ENCODE results near the gene CYP17A1. TPM values are rescaled to one million over a fixed set of nuclear protein-coding genes. Genes with fewer than 3 reads are reported as not detected.

CYP17A1 gene
- total RNA-seq, 1 donor from 2014 or later: not detected

DNA sequence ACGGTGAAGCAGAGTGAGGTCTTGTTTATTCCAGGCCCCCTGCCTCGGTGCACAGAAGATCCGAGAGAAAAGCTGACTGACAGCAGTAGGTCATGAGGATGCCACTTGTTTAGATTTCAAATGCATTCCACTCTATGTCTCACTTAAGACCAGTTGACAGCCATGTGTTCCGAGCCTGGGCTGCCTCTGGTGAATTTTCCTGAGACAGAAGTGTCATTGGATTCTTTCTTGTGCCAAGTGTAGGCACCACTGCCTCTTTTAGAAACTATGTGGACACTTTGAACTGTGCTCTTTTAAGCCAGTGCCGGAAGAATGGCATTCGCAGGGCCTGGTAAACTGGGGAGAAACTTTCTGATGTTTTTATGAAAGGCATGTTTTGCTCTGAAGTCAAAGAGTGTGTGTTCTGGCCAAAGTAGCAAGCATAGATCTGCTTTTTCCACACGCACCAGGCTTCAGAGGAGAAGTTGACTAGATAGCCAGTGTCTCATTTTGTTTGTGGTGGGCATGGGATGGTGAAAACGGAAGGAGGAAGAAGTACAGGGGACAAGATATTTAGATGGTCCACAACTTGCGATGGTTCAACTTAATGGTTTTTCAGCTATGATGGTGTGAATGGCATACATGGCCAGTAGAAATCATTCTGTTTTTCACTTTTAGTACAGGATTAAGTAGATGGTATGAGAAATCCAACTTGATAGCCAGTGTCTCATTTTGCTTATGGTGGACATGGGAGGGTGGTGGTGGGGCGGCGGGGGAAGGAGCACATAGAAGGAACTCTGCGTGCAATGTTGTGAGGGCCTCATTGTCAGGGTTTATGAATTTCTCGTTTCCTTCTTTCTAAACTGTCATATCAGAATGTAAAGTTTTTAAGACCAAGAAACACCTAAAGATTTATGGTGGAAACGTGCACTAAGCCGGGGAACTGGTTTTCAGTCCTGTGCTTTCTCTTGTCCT, 41.5 kb downstream of the CYP17A1 start:
- TF ChIP-seq EZH2phosphoT487 (IDR thresholded peaks at IDR 0.05) (no peak), EZH2 (IDR thresholded peaks at IDR 0.05) (no peak)
- TF ChIP-seq, protein P1, sequence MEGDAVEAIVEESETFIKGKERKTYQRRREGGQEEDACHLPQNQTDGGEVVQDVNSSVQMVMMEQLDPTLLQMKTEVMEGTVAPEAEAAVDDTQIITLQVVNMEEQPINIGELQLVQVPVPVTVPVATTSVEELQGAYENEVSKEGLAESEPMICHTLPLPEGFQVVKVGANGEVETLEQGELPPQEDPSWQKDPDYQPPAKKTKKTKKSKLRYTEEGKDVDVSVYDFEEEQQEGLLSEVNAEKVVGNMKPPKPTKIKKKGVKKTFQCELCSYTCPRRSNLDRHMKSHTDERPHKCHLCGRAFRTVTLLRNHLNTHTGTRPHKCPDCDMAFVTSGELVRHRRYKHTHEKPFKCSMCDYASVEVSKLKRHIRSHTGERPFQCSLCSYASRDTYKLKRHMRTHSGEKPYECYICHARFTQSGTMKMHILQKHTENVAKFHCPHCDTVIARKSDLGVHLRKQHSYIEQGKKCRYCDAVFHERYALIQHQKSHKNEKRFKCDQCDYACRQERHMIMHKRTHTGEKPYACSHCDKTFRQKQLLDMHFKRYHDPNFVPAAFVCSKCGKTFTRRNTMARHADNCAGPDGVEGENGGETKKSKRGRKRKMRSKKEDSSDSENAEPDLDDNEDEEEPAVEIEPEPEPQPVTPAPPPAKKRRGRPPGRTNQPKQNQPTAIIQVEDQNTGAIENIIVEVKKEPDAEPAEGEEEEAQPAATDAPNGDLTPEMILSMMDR (IDR thresholded peaks at IDR 0.05): no peak
- Histone ChIP-seq H3F3A (ENCODE audit: low read depth) (no peaks in the 10 kb centered on the region), H3K9me3 (ENCODE audit: low read depth) (no peaks in the 10 kb centered on the region), H3K36me3 (no peaks in the 10 kb centered on the region), H3K4me2 (no peak overlapping the region), H4K20me1 (ENCODE audit: low read depth) (peaks cover 5% of the 10 kb centered on the region), H3K4me3 (no peak overlapping the region), H3K9ac (no peak overlapping the region), H3K4me1 (peaks cover 5% of the 10 kb centered on the region), H3K79me2 (ENCODE audit: low read depth) (no peaks in the 10 kb centered on the region), H3K27me3 (no peaks in the 10 kb centered on the region), H3K27ac (no peak overlapping the region), H2AFZ (replicated peaks) (no peak overlapping the region)
- Mint-ChIP-seq H3K27me3 (ENCODE audit: insufficient read depth, low read depth) (peaks cover 4% of the 10 kb centered on the region), H3K27ac (no peak overlapping the region), H3K9me3 (no peaks in the 10 kb centered on the region), H3K4me3 (no peak overlapping the region), H3K36me3 (peaks cover 13% of the 10 kb centered on the region), H3K4me1 (peaks cover 40% of the 10 kb centered on the region)
- no peak for DNase-seq (ENCODE audit: low spot score)

DNA sequence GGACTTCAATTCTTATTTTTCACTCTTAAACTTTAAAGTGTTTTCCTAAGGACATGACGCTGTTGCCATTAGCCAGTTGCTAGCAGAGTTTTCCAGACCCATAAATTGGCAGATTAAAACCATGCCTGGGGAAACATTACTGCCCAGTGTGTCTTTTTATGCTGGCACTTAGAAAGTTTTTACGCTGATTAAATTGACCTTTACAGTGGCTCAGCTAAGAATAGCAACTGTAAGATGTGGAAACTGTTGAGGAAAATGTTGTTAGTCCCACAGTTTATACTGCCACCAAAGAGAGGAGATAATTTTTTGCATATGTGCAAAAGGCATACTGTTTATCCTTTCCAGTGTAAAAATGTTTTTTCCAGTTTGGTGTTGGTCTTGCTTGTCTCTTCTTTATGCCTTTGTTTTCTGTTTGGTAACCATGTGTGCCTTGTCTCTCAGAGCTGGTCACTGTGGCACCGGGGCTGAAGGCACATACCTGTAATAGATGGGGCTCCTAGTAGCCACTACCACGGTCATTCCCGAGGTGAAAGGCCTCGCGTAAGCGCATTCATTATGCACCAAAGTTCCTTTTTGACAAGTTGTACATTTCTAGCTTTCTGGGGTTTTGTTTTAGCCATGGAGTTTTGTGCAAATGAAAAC, 45.3 kb downstream of the CYP17A1 start:
- peaks cover 5% of the 10 kb centered on the region for H4K20me1 ChIP-seq (ENCODE audit: low read depth)
- Mint-ChIP-seq H3K27ac (no peak overlapping the region), H3K27me3 (ENCODE audit: insufficient read depth, low read depth) (peaks cover 4% of the 10 kb centered on the region), H3K36me3 (peaks cover 7% of the 10 kb centered on the region), H3K4me3 (no peak overlapping the region), H3K4me1 (peaks cover 30% of the 10 kb centered on the region), H3K9me3 (peaks cover 4% of the 10 kb centered on the region)
- no peaks in the 10 kb centered on the region for H3F3A ChIP-seq (ENCODE audit: low read depth)
- no peaks in the 10 kb centered on the region for H3K9me3 ChIP-seq (ENCODE audit: low read depth)
- H3K27ac ChIP-seq: no peak overlapping the region
- H3K4me2 ChIP-seq: no peak overlapping the region
- no peak for TF ChIP-seq EZH2 (IDR thresholded peaks at IDR 0.05)
- TF ChIP-seq EZH2phosphoT487 (IDR thresholded peaks at IDR 0.05): no peak
- TF ChIP-seq, protein P1 (IDR thresholded peaks at IDR 0.05): no peak
- H2AFZ ChIP-seq (replicated peaks): no peak overlapping the region
- H3K36me3 ChIP-seq: no peaks in the 10 kb centered on the region
- H3K9ac ChIP-seq: no peak overlapping the region
- H3K4me1 ChIP-seq: no peaks in the 10 kb centered on the region
- no peaks in the 10 kb centered on the region for H3K79me2 ChIP-seq (ENCODE audit: low read depth)
- no peak for DNase-seq (ENCODE audit: low spot score)
- no peak overlapping the region for H3K4me3 ChIP-seq
- H3K27me3 ChIP-seq: no peaks in the 10 kb centered on the region

- no peaks in the 10 kb centered on the region for H3K27me3 ChIP-seq
- H3K9me3 ChIP-seq (ENCODE audit: low read depth): no peaks in the 10 kb centered on the region
- no peak overlapping the region for H3K27ac ChIP-seq
- Mint-ChIP-seq H3K36me3 (peaks cover 6% of the 10 kb centered on the region), H3K9me3 (peaks cover 4% of the 10 kb centered on the region), H3K27me3 (ENCODE audit: insufficient read depth, low read depth) (no peaks in the 10 kb centered on the region), H3K4me3 (no peak overlapping the region), H3K27ac (no peak overlapping the region), H3K4me1 (peaks cover 23% of the 10 kb centered on the region)
- H4K20me1 ChIP-seq (ENCODE audit: low read depth): peaks cover 3% of the 10 kb centered on the region
- no peak overlapping the region for H2AFZ ChIP-seq (replicated peaks)
- no peak overlapping the region for H3K4me2 ChIP-seq
- H3K36me3 ChIP-seq: no peaks in the 10 kb centered on the region
- no peaks in the 10 kb centered on the region for H3F3A ChIP-seq (ENCODE audit: low read depth)
- peaks cover 8% of the 10 kb centered on the region for H3K4me1 ChIP-seq
- H3K79me2 ChIP-seq (ENCODE audit: low read depth): no peaks in the 10 kb centered on the region
- no peak overlapping the region for H3K9ac ChIP-seq
- TF ChIP-seq EZH2 (IDR thresholded peaks at IDR 0.05): no peak
- TF ChIP-seq EZH2phosphoT487 (IDR thresholded peaks at IDR 0.05): no peak
- TF ChIP-seq, protein P1 (IDR thresholded peaks at IDR 0.05): no peak
- no peak for DNase-seq (ENCODE audit: low spot score)
- no peak overlapping the region for H3K4me3 ChIP-seq
Observed at GRCh38 chr10:102785818-102786217, 51.4 kb downstream of the CYP17A1 start.
